Stimulated activated CD8-positive, alpha-beta memory T cell treated with anti-CD3 and anti-CD28 coated beads, Interleukin-15, amount 100 ng/mL, for 4 hours (primary cell): ENCODE measurements around the gene VAMP8.
A peak's percentile ranks its signal among the peaks of the same experiment; 100 is the strongest.
"Not testable (repeated sequence)": the region's sequence is repeated elsewhere in the genome, so short reads cannot be mapped to it uniquely, and the experiment has no call there.

Source experiments
- DNase-seq, 2 donors: peaks; one replicate each; pipeline ENCODE4 v3.0.0-alpha.2; 2020; ENCODE audit warnings: low read depth in 2 of 2

VAMP8 gene

DNA sequence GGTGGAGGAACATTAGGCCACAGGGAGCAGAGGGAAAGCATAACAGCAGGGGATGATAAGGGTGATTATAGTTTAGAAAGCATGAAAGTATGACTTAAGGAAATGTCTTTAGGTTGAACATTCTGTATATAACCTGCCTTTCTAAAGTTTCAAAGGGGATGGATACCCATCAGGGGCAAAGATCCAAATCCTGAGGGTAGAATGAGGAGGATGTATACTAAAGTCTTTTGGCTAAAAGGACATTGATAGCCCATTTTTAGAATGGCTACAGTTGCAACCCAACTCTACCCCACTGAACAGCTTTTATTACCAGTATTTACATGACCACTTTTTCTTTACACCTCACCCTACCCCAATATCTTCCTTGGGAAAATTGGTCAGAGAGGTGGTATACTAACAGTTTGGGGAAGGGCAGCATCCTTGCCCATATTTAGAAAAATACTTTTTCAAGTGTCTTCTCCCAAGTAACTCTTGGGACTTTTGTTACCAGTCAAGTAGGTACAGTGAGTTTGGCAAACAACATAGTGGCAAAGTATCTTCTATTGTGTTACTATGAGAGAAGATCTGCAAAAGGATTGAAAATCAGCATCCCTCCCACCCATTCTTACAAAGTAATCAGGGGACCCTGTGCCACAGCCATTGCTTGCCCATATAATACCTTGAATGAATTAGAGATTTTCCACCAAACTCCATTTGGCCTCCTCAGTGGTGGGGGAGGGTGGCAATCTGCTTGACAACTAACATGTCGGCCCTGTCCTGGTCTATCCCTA is 30.1 kb upstream of the VAMP8 start:
- DNase-seq = no peak

DNA sequence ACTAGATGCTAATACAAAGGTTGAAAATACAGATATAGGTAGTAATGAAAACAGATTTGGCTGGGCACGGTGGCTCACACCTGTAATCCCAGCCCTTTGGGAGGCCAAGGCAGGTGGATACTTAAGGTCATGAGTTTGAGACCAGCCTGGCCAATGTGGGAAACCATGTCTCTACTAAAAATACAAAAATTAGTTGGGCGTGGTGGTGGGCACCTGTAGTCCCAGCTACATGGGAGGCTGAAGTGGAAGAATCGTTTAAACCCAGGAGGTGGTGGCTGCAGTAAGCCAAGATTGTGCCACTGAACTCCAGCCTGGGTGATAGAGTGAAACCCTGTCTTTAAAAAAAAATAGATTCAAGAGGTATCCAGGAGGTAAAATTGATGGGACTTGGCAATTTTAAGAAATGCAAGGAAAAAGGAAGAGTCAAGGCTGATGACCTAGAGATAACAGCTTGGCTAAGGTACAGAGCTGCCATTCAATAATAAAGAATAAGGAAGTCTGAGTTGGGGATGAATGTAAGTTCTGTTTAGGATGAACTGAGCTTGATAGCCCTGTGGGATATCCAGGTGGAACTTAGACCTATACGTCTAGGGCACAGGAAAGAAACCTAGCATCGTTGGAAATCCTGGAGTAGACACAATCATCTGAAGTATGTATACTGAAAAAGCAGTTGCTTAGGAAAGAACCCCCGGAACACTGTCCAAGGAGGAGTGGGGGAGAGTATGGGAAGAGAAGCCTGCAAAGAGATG is 29.4 kb upstream of the VAMP8 start:
- no peak for DNase-seq

DNA sequence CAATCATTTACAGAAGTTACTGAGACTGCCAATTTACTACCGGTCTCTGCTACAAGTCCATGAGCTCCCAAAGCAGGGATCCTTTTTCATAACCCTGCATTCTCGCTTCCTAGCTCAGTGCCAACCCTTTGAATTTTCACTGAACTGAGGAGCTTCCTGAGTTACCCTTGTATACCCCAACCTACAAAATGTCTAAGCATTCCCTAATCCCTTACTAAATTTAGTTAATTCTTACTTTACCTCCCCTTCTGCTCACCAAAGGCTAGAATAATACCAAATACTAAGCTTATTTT is 28.8 kb upstream of the VAMP8 start:
- DNase-seq = no peak

DNA sequence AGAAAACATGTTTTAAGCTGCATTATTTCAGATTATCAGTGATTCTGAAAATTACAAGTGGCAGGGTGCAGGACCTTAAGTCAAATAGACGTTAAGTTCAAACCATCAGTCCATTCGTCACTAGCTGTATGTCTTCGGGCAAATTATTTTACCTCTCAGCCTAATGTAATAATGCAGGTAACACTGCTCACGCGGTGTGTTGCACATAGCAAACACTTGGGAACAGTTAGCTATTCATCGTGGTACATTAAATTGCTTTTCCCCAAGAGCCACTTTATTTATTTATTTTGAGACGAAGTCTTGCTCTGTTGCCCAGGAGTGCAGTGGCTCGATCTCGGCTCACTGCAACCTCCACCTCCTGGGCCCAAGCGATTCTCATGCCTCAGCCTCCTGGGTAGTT is 28.3 kb upstream of the VAMP8 start:
- no peak for DNase-seq

DNA sequence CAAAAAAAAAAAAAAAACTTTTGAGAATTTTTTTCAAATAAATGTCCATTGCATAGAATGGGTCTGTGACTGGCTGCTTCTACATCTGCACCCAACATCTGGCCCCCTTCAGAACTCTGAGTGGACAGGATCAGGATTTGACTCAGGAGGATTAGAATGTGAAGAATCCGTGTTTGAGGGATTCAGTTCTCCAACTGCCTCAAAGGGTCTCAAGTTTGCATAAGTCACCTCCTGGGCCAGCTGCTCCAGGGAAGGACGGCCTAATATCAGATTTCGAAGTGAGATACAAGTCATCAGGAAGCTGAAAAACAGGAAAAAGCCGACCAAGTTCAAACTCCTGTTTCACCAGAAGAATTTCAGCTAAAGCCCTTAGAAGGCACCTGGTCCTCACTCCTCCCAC is 27.6 kb upstream of the VAMP8 start:
- DNase-seq = no peak

DNA sequence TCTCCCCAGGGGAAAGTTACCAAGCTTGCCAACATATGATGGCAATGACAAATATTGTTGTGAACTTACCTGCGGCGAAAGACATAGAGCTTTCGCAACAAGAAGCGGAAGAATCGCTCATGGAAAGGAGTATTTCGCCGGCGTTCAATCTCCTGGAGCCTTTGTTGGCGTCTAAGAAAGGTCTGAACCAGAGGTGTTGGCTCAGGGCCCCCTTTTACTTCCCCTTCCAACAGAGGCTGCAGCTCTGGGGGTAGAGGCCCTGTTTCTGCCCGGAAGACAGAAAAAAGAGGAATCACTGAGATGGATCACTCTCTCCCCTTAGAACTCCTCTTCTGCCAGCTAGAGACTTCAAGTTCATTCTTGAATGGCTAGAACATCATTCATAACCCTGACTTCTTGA is 26.9 kb upstream of the VAMP8 start:
- no peak for DNase-seq

DNA sequence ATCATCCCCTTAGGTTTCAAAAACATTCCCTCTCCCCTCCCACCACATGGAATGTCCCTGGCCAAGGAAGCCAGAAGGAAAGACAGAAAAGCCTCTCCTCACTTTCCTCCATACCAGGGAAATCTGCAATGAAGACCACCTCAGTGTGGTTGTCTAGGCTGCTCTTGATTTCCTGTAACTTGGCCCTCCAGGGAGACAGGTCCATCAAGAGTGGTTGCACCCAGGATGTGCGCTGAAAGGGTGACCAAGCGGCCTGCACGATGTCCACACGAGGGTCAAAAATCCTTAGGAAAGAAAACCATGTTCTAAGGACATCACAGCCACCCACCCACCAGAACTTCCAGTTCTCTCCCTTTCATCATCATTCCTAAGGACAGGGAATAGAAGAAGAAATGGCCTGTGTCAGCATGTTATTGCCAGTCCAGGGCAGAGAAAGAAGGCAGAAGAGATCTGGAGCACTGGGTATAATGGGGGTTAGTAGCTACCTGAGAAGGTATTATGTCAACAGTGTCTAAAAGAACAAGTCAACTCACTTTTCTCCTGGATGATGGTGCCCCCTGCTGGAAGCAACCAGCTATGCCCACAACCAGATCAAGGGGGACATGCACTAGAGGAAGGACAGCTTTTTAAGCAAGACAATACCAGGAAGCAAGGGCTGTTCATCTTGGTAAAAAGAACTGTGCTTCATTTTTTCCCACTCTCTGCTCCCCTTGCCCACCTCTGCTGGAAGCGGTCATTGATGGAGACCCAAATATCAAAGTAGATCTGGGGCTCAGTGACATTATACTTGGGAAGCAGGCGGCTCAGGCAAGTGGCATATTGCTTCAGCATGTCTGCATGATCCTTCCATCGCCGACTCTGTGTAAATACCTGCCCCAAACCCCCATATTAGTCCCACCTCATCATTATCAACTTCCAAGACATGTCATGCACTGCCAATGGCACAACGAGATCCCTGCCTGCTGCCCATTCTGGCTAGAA is 25.4 kb upstream of the VAMP8 start:
- DNase-seq = peak; percentile 59 to 82

DNA sequence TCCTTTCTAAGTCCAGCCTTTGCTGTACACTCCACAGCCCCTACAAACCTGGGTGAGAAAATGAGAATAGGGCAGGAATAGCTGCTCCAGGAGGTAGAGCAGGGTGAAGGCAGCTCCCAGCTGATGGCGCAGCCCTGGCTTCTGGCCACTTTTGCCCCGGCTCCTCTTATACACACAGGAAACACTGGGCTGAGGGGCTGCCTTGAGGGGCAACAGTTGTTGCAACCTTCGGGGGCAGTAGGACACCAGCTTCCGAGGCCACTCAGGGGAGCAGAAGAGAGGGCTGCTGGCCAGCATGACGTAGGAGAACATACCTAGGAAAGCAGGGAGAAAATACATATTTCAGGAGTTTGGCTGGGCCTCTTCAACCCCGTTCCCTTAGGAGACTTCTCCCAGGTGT is 24.2 kb upstream of the VAMP8 start:
- DNase-seq = no peak

DNA sequence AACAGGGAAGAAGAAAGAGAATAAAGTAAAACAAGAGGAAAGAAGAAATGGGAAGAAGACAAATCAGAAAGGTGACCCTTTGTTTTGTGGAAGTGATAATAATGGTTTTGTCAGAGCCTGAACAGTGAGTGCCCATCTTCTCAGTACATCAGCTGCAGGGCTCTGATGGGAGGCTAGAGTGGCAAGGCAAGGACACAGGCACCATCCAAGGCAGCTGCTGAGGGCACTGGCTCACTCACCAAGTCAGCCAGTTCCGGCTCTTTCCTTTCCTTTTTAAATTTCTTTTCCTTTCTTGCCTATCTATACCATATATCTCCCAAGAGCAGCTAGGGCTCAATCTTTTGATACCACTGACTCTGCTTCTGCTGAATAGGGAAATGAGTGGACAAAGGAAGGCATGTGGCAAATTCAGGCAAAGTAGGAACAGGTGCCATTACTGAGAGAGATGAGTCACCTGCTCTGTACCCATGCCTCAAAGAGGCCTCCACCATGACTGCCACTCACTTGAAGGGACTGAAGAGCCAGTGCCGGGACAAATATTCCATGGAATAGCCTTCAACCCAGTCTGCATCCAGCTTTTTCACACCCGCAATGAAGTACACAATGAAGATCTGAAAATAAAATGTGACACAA is 22.3 kb upstream of the VAMP8 start:
- no peak for DNase-seq

DNA sequence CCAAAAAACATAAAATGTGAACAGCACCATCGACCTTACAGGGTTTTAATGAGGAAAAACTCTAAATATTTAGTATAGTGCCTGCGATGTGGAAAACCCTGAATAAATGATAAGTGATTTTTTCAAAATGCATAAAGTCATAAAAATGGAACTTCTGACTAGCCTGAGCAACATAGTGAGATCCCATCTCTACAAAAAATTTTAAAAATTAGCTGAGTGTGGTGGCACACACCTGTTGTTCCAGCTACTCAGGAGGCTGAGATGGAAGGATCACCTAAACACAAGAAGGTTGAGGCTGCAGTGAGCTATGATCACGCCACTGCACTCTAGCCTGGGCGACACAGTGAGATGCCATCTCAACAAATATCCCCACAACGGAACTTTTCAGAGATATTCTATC is 20.3 kb upstream of the VAMP8 start:
- no peak for DNase-seq

DNA sequence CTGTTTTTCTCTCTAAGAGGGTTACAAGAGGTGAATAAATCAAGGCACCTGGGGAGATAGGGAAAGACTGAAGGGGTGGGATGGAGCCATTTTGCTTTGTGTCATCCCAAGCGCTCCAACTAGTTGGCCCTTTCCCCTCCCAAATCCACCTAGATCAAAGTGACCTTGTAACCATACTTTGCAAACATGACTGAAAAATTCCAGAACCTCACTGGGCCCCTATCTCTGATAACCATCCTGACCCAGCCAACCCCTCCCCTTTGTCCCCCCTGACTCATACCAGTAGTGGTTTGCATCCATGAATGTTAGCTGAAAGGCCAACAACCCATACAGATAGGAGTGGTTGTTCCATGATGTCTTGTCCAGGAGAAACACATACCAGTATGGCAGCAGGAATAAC is 19.2 kb upstream of the VAMP8 start:
- no peak for DNase-seq

DNA sequence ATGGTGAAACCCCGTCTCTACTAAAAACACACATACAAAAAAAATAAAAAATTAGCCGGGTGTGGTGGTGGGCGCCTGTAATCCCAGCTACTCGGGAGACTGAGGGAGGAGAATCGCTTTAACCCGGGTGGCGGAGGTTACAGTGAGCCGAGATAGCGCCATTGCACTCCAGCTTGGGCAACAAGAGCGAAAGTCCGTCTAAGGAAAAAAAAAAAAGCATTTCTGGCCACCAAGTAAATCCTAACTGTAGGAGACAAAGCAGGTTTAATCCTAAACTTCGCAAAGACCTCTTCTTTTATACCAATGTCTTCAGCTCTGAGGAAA is 17.0 kb upstream of the VAMP8 start:
- not testable (repeated sequence) for DNase-seq

DNA sequence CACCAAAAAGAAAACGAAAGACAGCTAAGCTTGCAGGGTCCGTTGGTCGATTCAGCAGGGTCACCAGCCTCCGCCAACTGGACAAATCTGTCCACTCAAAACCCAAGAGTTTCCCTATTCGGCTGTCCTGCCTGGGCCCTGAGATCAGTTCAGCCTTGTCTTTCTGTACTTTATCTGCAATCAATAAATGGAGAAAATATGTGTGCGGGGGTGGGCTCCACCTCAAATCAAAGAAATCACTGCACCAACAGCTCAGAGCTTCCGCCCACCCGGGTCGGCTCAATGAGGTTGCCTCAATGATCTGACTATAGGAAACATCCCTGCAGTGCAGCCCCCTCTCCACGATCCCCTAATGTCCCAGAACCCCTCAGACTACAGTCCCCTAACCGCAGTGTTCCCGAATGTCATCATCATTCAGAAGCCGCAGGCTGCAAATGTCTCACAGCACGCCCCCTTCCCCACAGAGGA is 16.5 kb upstream of the VAMP8 start:
- DNase-seq = peak in 1 of 2 donors; percentile 27

DNA sequence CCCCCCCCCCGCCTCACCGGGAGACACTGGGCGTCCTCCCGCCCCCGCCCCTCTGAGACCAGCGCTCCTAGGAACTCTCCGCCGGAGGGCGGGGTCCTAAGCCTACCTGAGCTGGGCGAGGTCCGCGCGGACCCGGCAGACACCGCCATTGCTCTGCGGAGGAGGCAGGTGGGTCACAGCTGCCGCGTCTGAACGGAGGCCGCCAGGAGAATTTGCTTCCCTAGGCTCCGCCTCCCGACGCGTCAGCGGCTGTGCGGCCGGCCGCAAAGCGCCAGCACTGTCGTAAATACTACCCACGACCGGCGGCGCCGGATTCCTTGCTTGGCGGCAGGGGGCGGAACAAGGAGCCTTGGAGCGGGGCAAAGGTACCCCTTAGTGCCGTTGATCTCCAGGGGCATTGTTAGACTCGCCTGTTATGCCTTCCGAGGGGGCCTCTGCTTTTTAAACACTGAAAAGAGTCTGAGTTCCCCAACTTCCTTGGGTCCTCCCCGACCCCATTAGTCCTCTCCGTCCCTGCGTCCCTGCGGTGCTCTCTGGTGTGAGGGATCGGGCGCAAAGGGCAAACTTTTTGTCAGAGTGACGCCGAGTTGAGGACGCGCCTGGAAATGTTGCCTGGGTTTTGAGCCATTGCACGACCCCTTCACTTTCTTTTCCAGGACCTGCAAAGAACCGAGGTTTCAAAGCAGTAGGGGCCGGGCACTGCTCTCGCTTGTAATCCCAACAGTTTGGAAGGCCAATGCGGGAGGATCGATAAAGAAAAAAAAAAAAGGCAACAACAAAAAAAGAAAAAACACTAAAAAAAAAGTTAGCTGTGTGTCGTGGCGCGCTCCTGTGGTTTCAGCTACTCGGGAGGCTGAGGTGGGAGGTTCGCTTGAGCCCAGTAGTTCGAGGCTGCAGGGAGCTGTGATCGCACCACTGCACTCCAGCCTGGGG is 15.8 kb upstream of the VAMP8 start, which contains the start of gene GGCX:
Gene GGCX, minus strand, starts transcription at position 214 of the 933 bp plus-strand sequence. Its CDS starts 65 bp downstream, at position 149.
- peak; percentile 89 to 93 for DNase-seq

DNA sequence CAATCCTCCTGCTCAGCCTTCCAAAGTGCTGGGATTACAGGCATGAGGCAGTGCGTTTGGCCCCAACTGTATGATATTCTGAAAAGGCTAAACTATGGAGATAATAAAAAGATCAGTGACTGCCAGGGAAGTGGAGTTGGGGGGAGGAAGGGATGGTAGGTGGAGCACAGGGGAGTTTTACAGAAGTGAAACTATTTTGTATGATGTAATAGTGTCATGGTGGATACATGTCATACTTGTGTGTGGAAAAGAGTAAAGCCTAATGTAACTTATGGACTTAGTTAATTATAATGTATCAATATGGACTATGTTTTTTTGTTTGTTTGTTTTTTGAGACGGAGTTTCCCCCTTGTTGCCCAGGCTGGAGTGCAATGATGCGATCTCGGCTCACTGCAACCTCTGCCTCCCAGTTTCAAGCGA is 13.2 kb upstream of the VAMP8 start:
- no peak for DNase-seq

DNA sequence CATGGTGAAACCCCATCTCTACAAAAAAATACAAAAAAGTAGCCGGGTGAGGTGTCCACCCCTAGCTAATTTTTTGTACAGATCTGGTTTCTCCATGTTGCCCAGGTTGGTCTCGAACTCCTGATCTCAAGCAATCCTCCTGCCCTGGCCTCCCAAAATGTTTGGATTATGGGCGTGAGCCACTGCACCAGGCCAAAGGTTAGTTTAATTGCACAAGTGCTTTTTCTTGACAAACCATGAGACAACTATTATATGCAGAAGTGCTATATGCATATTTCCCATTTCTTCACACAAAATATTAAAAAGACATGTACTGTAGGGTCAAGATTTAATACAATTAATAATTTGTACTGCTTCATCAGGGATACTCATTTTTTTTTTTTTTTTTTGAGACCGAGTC is 11.1 kb upstream of the VAMP8 start:
- no peak for DNase-seq

DNA sequence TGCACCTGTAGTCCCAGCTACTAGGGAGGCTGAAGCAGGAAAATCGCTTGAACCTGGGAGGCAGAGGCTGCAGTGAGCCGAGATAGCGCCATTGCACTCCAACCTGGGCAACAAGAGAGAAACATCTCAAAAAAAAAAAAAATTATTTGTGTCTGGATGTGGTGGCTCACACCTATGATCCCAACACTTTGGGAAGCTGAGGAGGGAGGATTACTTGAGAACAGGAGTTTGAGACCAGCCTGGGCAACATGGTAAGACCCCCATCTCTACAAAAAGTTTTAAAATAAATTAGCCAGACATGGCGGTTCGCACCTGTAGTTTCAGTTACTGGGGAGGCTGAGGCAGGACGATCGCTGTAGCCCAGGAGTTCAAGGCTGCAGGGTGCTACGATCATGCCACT is 1.6 kb upstream of the VAMP8 start:
- DNase-seq = no peak

DNA sequence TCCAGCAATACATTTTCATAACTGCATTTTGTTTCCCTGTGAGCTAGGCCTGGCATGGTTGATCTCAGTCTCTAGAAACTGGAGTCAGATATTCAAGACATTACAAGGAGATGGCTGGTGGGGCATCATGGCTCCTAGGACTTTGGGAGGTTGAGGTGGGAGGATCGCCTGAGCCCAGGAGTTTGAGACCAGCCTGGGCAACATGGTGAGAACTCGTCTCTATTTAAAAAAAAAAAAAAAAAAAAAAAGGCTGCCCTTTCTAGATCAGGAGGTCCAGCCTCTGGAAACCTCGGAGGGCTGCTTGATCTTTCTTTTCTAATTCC is 362 bp upstream of the VAMP8 start:
- DNase-seq = no peak

DNA sequence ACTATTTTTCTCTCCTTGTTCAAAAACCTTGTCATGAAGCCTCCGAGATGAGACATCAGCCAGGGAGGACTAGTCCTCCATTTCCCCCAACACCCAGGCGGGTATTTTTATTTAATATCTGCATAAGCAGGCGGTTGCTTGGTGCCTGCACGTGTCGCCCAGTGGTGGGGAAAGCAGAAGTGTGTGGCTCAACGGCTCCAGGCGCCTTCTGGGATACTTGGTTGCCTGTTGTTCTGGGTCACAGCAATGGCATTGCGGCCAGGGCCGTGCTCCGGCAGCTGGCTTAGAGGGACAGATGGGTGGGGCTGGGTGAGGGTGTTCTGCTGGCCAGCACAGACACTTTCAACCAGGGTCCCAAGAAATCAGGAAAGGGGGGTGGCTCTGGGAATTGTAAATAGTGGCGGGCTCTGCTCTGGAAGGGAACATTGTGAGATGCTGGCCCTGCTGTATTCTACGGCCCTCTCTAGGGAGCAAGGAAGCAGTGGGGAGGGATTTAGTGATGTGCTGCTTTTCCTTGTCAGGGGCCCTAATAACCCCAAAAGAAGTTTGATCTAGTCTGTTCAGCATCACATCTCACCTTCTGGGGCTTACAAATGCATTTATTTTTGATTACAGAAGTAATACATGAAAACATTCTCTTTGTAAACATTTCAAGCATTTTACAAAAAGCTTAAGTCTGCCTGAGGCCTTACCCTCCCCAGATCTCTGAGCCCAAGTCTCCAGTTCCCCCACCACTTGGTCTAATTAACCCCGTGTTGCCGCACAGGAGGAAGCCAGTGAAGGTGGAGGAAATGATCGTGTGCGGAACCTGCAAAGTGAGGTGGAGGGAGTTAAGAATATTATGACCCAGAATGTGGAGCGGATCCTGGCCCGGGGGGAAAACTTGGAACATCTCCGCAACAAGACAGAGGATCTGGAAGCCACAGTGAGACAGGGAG is 1.1 kb downstream of the VAMP8 start:
- no peak for DNase-seq
